ENCODE data around the gene USF1.

GRCh38 chr1:161018631-161018930 lies 27.2 kb downstream of the USF1 start:
- TF ChIP-seq YY1 (IDR thresholded peaks at IDR 0.05) (peak; percentile 0), CTCF (IDR thresholded peaks at IDR 0.05; ENCODE audit: low read depth, low read length, missing input control) (no peak), RAD21 (IDR thresholded peaks at IDR 0.05) (no peak), JUND (IDR thresholded peaks at IDR 0.05) (no peak), SP1 (IDR thresholded peaks at IDR 0.05) (no peak), HNF4G (IDR thresholded peaks at IDR 0.05) (no peak), ATF3 (IDR thresholded peaks at IDR 0.05) (no peak)
- TF ChIP-seq, protein P1, sequence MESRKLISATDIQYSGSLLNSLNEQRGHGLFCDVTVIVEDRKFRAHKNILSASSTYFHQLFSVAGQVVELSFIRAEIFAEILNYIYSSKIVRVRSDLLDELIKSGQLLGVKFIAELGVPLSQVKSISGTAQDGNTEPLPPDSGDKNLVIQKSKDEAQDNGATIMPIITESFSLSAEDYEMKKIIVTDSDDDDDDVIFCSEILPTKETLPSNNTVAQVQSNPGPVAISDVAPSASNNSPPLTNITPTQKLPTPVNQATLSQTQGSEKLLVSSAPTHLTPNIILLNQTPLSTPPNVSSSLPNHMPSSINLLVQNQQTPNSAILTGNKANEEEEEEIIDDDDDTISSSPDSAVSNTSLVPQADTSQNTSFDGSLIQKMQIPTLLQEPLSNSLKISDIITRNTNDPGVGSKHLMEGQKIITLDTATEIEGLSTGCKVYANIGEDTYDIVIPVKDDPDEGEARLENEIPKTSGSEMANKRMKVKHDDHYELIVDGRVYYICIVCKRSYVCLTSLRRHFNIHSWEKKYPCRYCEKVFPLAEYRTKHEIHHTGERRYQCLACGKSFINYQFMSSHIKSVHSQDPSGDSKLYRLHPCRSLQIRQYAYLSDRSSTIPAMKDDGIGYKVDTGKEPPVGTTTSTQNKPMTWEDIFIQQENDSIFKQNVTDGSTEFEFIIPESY (IDR thresholded peaks at IDR 0.05): no peak
- TF ChIP-seq, protein P2, sequence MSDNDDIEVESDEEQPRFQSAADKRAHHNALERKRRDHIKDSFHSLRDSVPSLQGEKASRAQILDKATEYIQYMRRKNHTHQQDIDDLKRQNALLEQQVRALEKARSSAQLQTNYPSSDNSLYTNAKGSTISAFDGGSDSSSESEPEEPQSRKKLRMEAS (IDR thresholded peaks at IDR 0.05): no peak

Data from liver (tissue), 3 donors.